ENCODE data around the gene PMS1. TPM values are rescaled to one million over a fixed set of nuclear protein-coding genes. Genes with fewer than 3 reads are reported as not detected.
"Not testable (repeated sequence)": the region's sequence is repeated elsewhere in the genome, so short reads cannot be mapped to it uniquely, and the experiment has no call there.

The PMS1 gene
- total RNA-seq, 2 donors from 2014 or later, result 17.6 to 20.1 TPM

DNA sequence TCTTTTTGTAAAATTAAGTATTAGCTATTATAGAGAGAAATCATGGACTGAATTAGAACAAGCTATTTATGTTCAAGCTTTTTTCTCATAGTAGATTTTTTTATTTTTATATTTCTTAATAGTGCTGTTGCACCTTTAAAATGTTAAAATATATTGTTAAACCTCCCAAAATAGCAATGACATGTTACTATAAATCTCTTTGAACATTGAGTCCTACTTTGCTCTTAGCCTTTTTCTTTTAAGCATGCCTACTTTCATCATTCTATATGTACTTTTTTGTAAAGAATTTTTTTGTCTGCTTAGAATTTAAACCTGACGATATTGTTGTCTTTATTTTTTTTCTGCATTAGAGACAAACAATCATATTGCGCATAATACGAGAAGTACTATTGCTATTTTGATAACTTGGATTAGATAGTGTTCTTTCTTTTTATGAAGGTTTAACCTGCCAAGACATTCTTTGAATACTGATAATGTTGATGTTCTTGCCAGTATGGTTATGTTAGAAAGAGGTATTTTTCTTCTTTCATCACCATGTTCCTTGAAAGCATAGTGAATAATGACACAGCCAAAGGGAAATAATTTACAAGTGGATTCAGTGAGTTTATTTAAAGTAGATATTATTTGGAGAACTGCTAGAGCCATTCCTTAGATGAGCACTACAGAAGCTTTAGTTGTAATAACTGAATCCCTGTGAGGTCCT is 40.6 kb downstream of the PMS1 start:
- Histone ChIP-seq H3K4me3 (no peak overlapping the region), H3K36me3 (replicated peaks in 1 of 2; ENCODE audit: insufficient read depth in 1 of 2, low read depth in 2 of 2) (no peaks in the 10 kb centered on the region), H3K9me3 (no peaks in the 10 kb centered on the region), H3K27me3 (no peaks in the 10 kb centered on the region), H3K27ac (no peak overlapping the region), H3K4me1 (no peaks in the 10 kb centered on the region)
- ATAC-seq (no peak), DNase-seq (no peak)
- WGBS, 2 donors, result 28 to 40% methylated on average over 3 of the region's 3 CpGs
- intact Hi-C loops (cut with DNase I), result no loop called here
- TF ChIP-seq POLR2A (IDR thresholded peaks at IDR 0.05), result no peak

DNA sequence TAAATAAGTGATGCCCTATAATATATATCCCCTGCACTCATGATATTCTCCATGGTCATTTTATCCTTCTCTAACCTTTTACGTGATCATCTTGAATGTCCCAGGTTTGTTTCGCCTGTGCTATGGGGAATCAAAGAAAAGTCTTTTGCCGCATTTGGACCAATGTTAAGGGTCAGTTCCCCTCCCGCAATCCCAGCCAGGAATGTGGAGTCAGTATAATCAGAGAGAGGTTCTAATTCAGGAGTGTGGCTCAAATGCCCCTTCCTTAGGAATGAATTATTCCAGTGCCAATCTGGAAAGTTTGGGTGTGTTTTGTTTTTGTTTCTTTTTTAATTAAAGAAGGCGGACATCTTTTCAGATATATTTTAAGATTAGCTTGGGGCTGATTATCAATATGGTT is 41.8 kb downstream of the PMS1 start:
- intact Hi-C loops (cut with DNase I), result no loop called here
- DNase-seq (no peak), ATAC-seq (no peak)
- no peak overlapping the region for H3K4me3 ChIP-seq
- no peaks in the 10 kb centered on the region for H3K9me3 ChIP-seq
- TF ChIP-seq, protein P1, sequence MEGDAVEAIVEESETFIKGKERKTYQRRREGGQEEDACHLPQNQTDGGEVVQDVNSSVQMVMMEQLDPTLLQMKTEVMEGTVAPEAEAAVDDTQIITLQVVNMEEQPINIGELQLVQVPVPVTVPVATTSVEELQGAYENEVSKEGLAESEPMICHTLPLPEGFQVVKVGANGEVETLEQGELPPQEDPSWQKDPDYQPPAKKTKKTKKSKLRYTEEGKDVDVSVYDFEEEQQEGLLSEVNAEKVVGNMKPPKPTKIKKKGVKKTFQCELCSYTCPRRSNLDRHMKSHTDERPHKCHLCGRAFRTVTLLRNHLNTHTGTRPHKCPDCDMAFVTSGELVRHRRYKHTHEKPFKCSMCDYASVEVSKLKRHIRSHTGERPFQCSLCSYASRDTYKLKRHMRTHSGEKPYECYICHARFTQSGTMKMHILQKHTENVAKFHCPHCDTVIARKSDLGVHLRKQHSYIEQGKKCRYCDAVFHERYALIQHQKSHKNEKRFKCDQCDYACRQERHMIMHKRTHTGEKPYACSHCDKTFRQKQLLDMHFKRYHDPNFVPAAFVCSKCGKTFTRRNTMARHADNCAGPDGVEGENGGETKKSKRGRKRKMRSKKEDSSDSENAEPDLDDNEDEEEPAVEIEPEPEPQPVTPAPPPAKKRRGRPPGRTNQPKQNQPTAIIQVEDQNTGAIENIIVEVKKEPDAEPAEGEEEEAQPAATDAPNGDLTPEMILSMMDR (IDR thresholded peaks at IDR 0.05), result no peak
- no peak for TF ChIP-seq POLR2A (IDR thresholded peaks at IDR 0.05)
- H3K4me1 ChIP-seq, result no peaks in the 10 kb centered on the region
- no peaks in the 10 kb centered on the region for H3K36me3 ChIP-seq (replicated peaks in 1 of 2; ENCODE audit: insufficient read depth in 1 of 2, low read depth in 2 of 2)
- H3K27ac ChIP-seq, result no peak overlapping the region
- no peaks in the 10 kb centered on the region for H3K27me3 ChIP-seq
- 88 to 90% methylated on average over 5 of the region's 5 CpGs for WGBS, 2 donors

DNA sequence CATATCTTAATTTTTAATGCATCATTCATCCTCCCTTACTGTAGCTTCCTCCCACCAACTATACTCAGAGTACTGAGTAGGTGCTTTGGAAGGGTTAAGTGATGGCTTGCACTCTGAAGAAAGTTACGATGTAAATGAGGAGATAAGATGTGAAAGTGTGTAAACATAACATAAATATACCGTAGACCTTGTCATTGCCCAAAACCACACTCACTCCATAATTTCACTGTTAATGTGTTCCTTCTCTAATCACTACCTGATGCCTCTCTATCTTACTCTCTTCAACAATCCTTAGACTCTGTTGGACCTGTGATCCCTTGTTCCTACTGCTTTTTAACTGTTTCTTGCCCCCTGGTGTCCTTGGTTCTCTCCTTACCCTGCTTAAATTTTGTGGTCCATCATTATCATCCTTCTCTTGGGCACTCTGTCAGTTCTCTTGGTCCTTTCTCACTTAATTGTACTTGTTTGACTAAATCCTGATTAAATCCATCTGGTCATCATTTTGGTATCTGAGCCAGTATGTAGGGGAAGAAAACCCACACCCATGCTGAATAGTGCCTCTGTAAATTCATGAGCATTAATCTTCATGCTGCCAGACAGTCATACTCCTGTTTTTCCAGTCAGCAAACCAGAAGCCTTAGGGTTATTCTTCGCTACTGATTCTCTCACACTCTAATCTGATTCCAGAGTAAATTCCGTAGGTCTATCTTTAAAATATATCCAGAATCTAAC is 45.0 kb downstream of the PMS1 start:
- Histone ChIP-seq H3K4me3 (no peak overlapping the region), H3K27me3 (no peaks in the 10 kb centered on the region), H3K9me3 (no peaks in the 10 kb centered on the region), H3K36me3 (replicated peaks in 1 of 2; ENCODE audit: insufficient read depth in 1 of 2, low read depth in 2 of 2) (no peaks in the 10 kb centered on the region), H3K27ac (no peak overlapping the region), H3K4me1 (no peaks in the 10 kb centered on the region)
- TF ChIP-seq POLR2A (IDR thresholded peaks at IDR 0.05), result no peak
- TF ChIP-seq, protein P1 (IDR thresholded peaks at IDR 0.05), result no peak
- WGBS, 2 donors, result 68 to 73% methylated on average over 4 of the region's 4 CpGs
- intact Hi-C loops (cut with DNase I), result no loop called here
- ATAC-seq (no peak), DNase-seq (no peak)

DNA sequence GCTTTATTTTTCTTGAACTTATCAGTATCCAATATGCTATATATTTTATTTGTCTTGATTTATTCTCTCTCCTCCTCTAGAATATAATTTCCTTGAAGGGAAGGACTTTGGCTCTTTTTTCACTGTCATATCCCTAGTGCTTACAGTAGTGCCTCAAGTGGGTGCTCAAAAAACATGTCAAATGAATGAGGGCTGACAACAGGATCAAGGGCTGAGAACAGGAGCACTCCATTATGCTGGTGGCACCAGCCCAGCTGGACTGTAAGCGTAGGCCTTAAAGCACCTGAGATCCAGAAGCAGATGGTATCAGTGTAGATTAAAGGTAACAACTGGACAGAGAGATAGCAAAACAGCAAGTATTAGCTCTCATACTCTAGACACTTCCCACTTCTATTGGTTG is 46.3 kb downstream of the PMS1 start:
- Histone ChIP-seq H3K9me3 (no peaks in the 10 kb centered on the region), H3K27me3 (no peaks in the 10 kb centered on the region), H3K4me1 (no peaks in the 10 kb centered on the region), H3K27ac (no peak overlapping the region), H3K4me3 (no peak overlapping the region), H3K36me3 (replicated peaks in 1 of 2; ENCODE audit: insufficient read depth in 1 of 2, low read depth in 2 of 2) (no peaks in the 10 kb centered on the region)
- DNase-seq (no peak), ATAC-seq (no peak)
- TF ChIP-seq, protein P1 (IDR thresholded peaks at IDR 0.05), result no peak
- no peak for TF ChIP-seq POLR2A (IDR thresholded peaks at IDR 0.05)
- 93 to 94% methylated on average over 1 of the region's 1 CpG for WGBS, 2 donors
- intact Hi-C loops (cut with DNase I), result no loop called here

DNA sequence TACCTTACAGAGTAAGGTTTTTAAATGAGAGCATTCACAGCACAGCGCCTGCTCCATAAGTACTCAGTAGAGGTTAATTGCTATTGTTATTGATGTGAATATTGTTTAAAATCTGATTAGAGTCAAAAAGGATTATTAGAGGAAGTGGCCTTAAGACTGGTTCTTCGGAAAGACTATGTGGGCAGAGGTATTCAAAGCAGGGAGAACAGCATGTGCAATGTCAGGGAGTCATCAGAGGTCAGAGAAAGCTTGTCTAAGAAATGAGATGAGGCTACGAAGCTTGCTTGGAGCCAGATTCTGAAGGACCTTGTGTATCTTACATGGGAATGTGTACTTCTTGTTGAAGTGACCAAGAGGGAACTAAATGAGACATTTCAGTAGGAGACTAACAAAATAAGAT is 49.8 kb downstream of the PMS1 start:
- Histone ChIP-seq H3K36me3 (replicated peaks in 1 of 2; ENCODE audit: insufficient read depth in 1 of 2, low read depth in 2 of 2) (no peaks in the 10 kb centered on the region), H3K27ac (no peak overlapping the region), H3K27me3 (no peaks in the 10 kb centered on the region), H3K4me3 (no peak overlapping the region), H3K9me3 (no peaks in the 10 kb centered on the region), H3K4me1 (peaks cover 11% of the 10 kb centered on the region)
- DNase-seq (no peak), ATAC-seq (no peak)
- TF ChIP-seq, protein P1 (IDR thresholded peaks at IDR 0.05), result no peak
- no peak for TF ChIP-seq POLR2A (IDR thresholded peaks at IDR 0.05)
- 96 to 99% methylated on average over 3 of the region's 3 CpGs for WGBS, 2 donors
- intact Hi-C loops (cut with DNase I), result no loop called here

DNA sequence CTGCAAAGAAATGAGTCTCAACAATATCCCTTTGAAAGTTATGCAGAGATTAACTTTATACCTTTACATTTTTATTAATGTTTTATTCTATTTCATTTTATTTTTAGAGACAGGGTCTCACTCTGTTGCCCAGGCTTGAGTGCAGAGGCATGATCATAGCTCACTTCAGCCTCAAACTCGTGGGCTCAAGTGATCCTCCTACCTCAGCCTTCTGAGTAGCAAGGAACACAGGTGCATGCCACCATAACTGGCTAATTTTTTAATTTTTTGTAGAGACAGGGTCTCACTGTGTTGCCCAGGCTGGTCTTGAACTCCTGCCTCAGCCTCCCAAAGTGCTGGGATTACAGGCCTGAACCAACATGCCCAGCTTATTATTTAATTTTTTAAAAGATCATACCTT is 50.4 kb downstream of the PMS1 start:
- H3K27me3 ChIP-seq; DNase-seq; intact Hi-C loops (cut with DNase I); H3K27ac ChIP-seq; H3K4me3 ChIP-seq; ATAC-seq; H3K36me3 ChIP-seq (replicated peaks in 1 of 2; ENCODE audit: insufficient read depth in 1 of 2, low read depth in 2 of 2); H3K9me3 ChIP-seq: not testable (repeated sequence)
- peaks cover 11% of the 10 kb centered on the region for H3K4me1 ChIP-seq
- WGBS, 2 donors, result 83 to 92% methylated on average over 1 of the region's 1 CpG
